Glomerular visceral epithelial cell (primary cell): ENCODE results near the gene LANCL2.
"Not testable (repeated sequence)": the region's sequence is repeated elsewhere in the genome, so short reads cannot be mapped to it uniquely, and the experiment has no call there.

Source experiments
- DNase-seq: peaks from one replicate; pipeline ENCODE4 v3.0.0-alpha.2; 2016; ENCODE audit errors: extremely low spot score

LANCL2 gene

DNA sequence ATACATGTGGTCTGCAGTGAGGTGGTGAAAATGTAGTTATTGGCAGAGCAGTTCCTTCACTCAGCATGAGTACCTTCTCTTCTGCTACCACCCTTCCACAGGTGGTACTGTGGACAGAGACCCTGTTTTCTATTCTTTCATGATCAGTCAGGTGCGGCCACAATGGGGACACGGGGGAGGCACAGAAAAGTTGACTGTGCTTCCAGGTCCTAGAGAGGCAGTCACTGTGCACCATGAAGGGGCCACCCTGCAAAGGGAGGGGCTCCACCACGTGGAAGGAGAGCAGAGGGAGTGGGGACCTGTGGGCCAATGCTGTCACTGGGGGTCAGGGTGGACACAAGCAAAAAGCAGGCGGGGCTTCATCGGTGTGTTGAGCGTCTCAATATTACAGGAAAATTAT, 3.6 kb upstream of the LANCL2 start:
- no peak for DNase-seq

DNA sequence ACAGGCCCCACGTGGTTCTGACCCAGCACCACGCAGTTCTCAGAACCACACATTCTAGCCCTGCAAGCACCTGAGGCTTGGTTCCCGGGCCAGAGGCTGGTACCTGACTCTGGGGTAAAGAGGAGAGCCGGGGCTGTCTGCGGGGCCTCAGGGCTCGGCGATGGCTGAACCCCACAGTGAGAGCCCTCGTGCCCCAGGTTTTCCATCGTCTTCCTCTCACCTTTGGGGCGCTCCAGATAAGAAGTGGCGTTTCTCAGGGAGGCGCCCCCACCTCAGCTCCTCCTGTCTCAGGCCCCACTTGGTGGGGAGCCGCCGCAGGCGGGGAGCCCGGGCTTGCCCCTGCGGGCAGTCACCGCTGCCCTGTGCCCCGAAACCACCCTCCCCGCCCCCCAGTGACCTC, 2.2 kb upstream of the LANCL2 start:
- DNase-seq, result no peak

DNA sequence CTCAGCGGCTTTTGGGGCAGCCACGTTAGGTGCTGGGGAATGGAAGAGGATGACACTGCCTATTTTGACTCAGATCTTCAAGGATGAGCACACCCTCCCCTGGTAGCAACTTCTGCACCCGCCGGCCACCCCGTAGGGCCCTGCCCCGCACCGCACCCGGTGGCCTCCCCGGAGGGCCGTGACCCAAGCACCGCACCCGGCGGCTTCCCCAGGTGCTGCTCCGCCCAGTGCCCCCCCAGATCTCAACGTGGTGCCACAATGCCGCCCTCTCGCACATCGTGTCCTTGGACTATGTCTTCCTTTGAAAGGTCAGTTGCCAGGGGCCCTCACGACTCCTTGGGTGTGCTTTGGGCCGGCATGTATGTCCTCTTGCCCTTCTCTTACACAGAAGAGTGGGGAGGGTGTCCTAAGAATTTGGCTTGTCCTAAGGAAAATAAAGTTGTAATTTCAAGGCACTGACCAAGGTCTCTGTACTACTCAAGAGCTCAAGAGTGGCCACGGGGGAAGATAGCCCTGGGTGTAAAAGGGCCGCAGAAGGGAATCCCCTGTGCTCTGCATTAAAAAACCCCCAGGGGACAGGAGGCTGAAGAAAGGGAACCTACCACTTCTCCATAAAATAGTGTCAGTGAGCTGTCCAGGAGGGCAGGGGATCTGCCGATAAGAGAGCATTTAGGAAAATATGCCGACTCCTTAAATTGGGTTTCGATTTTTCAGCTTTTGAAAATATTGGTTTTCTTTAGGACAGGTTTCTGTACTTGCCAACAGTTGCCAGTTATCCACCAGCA, 1.6 kb upstream of the LANCL2 start:
- DNase-seq, result no peak

DNA sequence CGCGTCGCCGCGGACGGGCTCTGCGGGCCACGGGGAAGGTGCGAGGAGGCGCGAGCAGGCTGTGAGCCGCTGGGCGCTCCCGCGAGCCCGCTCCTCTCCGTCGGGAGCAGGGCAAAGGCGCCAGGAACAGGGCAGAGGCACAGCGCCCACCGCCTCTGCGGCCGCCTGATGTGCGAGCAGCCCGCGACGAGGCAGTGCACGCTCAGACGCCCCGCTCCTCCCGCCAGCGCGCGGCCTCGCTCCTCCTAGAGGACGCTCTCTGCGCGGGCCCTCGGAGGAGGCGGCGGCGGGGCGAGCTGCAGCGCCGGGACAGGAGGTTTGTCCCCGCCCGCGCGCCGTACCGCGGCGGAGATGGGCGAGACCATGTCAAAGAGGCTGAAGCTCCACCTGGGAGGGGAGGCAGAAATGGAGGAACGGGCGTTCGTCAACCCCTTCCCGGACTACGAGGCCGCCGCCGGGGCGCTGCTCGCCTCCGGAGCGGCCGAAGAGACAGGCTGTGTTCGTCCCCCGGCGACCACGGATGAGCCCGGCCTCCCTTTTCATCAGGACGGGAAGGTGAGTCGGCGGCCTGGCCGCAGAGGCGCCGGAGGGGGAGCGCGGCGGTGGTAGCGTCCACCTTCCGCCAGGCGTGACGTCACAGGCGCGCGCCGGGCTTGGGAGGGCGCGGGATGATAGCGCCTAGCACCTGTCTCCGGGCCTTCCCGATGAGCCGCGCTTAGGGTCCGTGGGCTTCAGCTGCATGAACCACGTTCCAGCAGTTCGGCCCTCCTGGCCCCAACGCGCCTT, 731 bp downstream of the LANCL2 start:
- DNase-seq, result peak; percentile 94

DNA sequence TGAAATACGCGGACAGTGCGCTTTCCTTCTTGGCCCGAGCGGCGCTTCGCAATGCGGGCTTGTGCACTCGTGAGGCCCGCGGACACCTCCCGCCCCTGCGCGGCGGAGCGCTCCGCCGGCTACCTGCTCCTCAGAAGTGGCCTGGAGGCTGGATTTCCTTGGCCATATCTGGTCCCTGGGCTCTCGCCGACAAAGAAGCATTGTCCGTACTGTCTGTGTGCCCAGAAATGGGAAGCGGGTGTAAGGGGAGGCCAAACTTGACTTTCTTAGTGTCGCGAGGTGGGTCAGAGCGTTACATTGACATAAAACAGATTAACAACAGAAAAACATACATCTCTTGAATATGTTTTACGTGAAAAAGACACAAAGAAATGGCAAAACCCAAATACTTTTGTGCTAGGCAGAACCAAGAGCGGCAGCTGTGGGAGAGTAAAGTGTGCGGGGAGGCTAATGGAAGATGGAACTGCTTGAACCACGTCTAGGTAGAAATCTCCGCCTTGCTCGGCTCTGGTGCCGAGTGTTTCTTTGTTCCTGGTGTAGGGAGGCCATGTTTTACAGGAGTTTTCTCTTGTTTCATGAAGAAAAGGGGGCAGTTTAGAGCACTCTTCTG, 1.4 kb downstream of the LANCL2 start:
- DNase-seq, result peak; percentile 29

DNA sequence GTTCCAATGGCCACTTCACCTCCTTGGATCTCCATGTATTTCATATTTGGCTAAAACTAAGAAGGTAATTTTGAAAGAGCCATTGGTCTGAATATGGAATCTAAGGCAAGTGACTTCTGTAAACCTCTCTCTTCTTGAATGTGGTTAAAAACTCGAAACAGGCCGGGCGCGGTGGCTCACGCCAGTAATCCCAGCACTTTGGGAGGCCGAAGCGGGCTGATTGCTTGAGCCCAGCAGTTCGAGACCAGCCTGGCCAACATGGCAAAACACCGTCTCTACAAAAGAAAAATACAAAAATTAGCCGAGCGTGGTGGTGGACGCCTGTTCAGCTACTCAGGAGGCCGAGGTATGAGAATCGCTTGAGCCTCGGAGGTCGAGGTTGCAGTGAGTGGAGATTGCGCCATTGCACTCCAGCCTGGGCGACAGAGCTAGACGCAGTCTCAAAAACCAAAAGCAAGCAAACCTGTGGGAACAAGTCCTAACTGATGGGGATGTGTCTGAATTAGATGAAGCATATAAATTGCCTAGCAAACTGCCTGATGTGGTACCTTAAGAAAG, 2.2 kb downstream of the LANCL2 start:
- DNase-seq, result no peak

DNA sequence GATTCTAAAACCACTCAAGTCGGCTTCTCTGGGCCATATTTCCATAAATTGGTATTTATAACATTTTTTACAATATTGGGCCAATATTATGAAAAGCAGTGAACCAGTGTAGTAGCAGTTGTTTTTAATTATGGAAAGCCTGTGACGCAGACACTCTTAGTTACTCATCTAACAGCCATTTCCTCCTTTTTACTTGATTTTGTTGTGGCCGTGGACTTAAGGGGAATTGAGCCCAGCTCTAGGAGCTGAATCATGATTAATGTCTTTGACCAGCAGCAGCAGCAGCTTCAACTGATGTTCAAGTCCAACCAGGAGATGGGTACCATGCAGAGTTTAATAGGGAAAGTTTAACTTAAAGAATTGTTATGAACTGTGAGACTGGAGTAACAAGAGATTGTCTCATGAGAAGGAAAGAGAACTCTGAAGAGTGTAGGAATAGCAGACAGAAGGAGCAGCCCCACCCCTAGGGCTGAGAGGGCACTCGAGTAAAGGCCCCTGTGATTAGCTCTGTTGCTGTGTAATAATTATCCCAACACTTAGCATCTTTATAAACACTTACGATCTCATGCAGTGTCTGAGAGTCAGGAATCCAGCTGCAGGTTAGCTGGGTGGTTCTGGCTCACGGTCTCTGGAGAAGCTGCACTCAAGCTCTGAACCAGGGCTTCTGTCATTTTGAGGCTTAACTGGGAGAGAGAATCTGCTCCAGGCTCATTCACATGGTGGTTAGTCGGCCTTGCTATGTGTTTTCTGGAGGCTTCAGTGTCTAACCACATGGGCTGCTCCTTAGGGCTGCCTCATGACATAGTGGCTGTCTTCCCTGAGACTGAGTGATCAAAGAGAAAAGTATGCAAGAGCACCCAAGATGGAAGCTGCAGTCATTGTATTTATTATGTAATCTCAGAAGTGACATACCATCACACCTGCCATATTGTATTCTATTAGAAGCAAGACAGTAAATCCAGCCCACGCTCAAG, 4.6 kb downstream of the LANCL2 start:
- peak; percentile 34 for DNase-seq

DNA sequence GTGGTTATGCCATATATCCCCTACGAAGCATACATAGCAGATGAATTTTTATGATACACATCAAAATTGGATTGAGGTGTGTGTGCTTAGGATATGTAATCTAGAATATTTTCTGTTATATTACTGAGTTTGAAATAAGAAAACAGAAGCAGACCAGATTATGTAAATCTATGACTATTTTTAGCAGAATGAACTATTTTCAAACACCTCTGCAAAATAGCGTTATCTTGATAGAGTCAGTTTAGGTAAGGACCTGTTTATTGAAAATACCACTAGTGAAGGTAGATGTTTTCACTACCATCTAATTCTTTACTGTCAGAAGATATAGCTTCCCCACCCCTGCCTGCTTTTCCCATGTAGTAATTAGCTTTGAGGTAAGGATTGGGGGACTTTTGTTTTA, 9.1 kb downstream of the LANCL2 start:
- no peak for DNase-seq

DNA sequence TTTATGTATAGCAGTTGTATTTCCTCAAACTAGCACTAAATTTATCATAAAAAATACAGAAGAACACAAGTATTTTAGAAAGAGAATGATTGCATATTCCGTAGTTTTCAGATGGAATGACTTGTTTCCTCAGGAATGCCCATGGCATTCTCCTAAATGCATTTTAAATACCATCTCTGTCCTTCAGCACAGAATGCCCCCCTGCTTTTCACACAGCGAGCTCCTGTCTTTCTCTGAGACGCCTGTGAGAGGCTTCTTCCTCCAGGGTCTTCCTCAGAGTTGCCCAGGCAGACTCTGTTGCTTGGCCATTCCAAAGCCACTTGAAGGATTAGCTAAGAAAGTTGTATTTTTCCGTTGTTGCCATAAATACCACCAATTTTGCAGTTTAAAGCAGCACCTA, 10.1 kb downstream of the LANCL2 start:
- no peak for DNase-seq

DNA sequence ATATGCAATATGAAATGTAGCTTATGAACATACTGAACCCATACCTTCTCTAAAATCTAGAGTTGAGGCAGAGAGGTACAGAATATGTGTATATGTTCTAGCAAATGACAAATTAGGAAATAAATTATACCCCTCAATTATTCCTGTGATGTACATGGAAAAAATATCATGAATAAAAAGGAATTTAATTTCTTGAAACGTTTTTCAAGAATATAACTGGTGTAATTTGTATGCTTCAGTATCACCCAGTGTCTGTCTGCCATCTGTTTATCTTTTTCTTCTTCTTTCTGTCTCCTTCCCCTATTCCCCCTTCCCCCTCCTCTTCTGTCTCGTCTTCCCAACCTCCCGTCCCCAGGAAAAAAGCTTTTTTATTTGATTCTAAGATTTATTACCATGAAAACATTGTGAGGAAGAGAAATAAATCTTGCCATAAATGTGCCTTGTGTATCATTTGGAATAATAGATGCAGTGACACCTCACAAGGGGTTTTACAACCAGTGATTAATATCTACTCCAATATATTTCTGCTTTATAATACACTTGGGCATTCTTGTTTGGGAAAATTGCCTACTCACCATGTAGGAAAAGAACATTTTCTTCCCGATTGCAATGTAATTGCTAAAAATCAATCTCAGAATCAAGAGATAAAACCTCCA, 12.2 kb downstream of the LANCL2 start:
- DNase-seq, result no peak

DNA sequence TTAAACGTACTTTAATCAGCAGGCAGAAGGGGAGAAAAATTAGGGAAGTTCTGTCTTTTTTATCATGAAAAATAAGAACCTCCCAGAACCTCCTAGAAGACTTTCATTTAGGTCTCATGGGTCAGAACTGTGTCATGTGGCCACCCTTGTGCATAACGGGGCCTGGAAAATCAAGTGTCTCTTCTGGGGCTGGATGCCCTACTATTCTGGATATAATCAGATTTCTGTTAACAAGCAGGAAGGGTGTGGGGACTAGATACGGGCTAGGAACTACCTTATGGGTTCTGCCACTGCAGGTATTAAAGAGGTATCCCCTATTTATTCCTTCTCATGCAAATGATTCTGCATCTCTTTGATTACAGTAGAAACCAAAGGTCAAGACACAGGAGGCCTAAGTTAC, 14.1 kb downstream of the LANCL2 start:
- no peak for DNase-seq

DNA sequence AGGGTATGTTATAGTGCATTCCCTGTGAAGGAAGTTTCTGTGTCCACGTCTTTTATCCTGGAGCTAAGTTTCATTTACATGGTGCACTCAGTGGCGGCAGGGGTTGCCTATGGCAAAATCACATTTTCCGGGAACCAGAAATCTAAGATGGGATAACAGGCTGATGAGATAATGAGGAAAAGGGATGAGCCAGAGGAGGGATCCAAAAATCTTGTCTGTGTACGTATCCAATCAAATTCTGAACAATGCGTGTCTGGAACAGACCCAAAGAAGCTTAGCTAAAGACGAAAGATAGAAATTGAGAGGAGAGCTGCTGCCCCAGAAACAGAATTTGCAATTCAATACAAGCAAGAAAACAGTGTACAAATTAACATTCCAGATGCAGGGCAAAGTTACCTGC, 16.1 kb downstream of the LANCL2 start:
- DNase-seq, result no peak

DNA sequence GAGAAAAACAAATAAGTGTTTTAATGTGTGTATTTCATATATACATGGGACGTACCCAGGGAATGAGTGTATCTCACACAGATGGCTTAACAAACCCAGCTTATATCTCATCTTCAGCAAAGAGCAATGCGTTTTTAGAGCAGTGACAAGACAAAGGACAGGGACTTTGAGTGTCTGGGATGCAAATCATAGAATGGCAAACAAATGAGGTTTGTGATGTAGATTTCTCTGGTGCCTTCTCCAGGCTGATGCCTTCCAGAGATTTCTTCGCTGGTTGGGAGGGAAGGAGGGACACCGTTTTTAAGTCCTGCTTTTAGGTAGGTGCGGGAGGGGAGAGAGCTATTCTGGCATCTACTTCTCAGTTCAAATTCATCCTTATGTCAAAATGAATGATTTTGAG, 16.6 kb downstream of the LANCL2 start:
- DNase-seq, result no peak

DNA sequence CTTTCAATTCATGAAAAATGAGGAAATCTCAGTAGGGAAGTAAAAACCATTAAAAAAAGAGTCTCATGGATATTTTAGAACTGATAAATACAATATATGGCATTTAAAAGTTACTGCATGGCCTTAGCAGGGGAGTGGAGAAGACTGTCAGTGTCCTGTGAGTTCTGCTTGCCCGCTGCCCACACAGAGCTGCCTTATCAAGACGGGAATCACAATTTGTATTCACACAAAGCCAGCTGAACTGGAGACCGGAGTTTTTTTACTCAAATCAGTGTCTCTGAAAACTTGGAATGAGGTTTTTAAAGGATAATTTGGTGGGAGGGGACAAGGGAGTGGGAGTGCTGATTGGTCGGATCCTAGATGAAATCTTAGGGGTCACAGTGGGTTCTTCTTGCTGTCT, 17.1 kb downstream of the LANCL2 start:
- no peak for DNase-seq

DNA sequence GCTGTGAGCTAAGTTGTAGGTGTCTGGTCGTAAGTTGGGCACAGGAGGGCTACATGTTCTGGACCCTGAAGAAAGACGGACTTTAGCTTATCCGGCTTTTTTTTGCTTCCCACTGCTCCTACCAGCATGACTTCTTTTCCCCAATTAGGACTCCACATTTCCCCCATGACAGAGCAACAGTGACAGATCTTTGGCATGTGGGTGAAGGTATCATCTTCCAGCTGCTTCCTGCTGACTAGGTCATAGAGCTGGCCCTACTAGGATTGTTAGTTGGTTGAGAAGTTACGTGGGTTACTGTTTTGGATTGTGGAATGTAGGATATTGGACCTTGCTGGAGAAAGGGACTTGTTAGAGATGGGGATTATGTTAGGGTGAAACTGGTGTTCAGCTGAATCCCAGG, 21.4 kb downstream of the LANCL2 start:
- no peak for DNase-seq

DNA sequence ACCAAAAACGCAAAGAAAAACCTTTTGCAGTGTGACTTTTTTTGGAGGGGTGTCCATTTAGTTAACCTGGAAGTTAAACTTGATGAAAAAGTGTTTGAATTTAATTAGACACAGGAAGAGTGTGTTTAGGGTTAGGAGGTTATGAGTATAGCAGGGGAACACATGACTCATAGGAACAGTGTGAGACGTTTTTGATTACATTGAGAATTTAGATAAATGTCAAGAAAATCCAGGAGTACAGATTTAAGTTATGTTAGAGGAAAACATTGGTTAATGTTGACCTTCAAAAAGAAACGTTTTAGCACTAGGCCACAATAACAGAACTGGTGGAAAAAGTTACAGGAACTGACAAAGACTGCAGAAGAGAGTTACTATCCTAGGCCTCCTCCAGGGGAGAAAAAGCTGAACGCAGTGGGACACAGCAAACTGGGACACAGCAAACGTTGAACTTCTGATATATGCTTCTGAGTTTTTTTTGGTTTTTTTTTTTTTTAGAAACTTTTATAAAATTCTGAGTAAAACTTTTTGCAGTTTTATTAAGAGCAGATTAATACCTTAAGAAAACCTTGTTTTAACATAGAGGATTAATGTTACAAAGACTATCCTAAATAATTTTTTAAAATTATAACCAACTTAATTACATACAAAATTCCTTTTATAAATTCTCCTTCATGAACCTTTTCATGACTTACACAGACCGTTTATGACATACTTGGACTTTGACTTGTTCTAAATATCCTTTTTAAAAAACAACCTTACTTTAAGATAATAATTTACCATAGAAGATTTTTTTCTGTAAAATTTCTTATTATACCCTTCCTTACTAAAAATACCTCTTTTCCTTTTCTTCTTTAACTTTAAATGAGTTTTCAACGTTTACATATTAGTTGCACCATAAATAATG, 22.2 kb downstream of the LANCL2 start:
- DNase-seq, result peak; percentile 9

DNA sequence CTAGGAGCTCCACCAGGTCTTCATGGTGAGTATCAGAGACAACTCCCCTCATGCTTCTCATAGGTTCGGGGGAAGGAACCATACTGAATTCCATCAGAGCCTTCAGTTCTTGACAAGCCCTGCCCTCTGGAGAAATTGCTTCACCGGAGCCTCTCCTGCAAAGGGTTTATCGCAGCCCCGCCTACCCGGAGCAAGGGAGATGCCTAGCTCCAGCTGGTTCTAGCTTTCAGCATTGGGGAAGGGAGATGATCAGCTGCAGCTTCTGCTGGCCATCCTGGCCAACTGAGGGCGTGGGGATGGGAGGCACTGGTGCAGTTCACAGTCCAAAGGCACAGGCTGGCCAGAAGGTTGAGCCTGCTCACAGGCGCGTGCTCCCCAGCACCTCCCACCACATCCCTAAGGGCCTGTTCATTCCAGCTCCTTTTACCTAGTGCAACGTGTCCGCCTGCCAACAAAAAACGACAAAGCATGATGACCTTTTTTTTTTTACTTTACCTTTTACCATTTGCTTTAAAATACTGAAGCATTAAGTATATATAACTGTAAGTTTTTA, 31.2 kb downstream of the LANCL2 start:
- DNase-seq, result no peak

DNA sequence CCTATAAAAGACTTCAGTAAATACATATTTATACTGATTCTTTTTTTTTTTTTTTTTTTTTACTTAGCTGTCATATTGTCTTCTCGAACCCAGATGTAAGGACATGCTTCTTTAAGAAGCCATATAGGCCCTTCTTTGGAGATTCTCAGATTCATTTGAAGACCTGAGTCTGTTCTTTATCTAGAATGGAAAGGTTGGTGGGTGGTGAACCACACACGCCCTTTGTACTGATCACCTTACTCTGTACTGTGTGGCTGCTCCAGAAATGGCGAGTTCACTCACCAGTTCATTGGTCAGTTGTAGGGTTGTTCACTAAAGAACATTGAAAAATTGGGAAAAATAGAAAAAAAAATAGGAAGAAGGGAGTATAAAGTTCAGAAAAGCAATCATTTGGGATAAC, 32.5 kb downstream of the LANCL2 start:
- no peak for DNase-seq

DNA sequence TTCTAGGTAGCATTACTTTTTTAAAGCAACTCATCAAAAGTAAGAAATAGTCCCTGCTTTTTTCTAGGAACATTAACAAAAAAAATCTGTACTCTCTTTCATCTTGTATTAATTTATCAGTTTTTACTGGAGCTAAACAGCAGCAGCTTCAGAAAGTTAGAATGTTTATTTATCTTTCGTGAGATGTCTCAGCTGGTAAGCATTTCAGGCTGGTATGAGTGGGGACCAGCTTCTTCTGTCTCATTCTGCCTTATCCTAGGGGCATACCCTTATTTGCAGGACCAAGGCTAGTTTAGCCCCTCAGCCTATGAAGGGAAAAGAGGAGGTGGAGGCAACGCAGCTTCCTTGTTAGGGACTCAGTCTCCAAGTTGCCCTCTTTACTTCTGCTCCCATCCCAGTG, 35.1 kb downstream of the LANCL2 start:
- DNase-seq, result no peak

DNA sequence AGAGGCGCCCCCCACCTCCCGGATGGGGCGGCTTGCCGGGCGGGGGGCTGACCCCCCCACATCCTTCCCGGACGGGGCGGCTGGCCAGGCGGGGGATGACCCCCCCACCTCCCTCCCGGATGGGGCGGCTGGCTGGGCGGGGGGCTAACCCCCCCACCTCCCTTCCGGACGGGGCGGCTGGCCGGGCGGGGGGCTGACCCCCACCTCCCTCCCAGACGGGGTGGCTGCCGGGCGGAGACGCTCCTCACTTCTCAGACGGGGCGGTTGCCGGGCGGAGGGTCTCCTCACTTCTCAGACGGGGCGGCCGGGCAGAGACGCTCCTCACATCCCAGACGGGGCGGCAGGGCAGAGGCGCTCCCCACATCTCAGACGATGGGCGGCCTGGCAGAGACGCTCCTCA, 37.4 kb downstream of the LANCL2 start:
- not testable (repeated sequence) for DNase-seq
